ENCODE data around the gene RUNX3.

- TF ChIP-seq, protein P1, sequence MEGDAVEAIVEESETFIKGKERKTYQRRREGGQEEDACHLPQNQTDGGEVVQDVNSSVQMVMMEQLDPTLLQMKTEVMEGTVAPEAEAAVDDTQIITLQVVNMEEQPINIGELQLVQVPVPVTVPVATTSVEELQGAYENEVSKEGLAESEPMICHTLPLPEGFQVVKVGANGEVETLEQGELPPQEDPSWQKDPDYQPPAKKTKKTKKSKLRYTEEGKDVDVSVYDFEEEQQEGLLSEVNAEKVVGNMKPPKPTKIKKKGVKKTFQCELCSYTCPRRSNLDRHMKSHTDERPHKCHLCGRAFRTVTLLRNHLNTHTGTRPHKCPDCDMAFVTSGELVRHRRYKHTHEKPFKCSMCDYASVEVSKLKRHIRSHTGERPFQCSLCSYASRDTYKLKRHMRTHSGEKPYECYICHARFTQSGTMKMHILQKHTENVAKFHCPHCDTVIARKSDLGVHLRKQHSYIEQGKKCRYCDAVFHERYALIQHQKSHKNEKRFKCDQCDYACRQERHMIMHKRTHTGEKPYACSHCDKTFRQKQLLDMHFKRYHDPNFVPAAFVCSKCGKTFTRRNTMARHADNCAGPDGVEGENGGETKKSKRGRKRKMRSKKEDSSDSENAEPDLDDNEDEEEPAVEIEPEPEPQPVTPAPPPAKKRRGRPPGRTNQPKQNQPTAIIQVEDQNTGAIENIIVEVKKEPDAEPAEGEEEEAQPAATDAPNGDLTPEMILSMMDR (conservative IDR thresholded peaks at IDR 0.05; ENCODE audit: low read length), result no peak
- TF ChIP-seq EZH2phosphoT487 (IDR thresholded peaks at IDR 0.05; ENCODE audit: borderline replicate concordance), result no peak
Measured at GRCh38 chr1:24938276-24938675, 8.2 kb upstream of the RUNX3 start.
